Mononuclear cell (primary cell): Measurements from ENCODE around the gene GPR150. TPM values are rescaled to one million over a fixed set of nuclear protein-coding genes. Genes with fewer than 3 reads are reported as not detected.
A peak's percentile ranks its signal among the peaks of the same experiment; 100 is the strongest.
"Not testable (repeated sequence)": the region's sequence is repeated elsewhere in the genome, so short reads cannot be mapped to it uniquely, and the experiment has no call there.

ENCODE experiments used
- H3K27me3 ChIP-seq: 2 replicates; pipeline ENCODE4 v1.6.0; 2011; ENCODE audit warnings: low read length, control low read depth; ENCODE audit not compliant: insufficient read depth
- H3K4me1 ChIP-seq: 2 replicates; pipeline ENCODE4 v1.5.1; 2011; ENCODE audit warnings: mild to moderate bottlenecking, low read length, control low read depth; ENCODE audit not compliant: insufficient read depth
- H3K4me3 ChIP-seq: 2 replicates; pipeline ENCODE4 v1.5.1; 2011; ENCODE audit warnings: mild to moderate bottlenecking, low read length, moderate library complexity
- H3K9me3 ChIP-seq: 2 replicates; pipeline ENCODE4 v1.5.1; 2011; ENCODE audit warnings: low read depth, mild to moderate bottlenecking, control low read depth, low read length
- total RNA-seq: library from RNA; depleted of rRNA; stranded (reverse); fragments of >200 nt; gene quantifications from one replicate; pipeline ENCODE4 v1.2.3, GENCODE V29; 2012

The GPR150 gene
- total RNA-seq, 1 donor, result 0.42 TPM

DNA sequence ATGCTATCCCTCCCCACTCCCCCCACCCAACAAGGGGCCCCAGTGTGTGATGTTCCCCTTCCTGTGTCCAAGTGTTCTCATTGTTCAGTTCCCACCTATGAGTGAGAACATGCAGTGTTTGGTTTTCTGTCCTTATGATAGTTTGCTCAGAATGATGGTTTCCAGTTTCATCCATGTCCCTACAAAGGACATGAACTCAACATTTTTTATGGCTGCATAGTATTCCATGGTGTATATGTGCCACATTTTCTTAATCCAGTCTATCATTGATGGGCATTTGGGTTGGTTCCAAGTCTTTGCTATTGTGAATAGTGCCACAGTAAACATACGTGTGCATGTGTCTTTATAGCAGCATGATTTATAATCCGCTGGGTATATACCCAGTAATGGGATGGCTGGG lies 13.1 kb downstream of the GPR150 start:
- not testable (repeated sequence) for H3K27me3 ChIP-seq, H3K4me1 ChIP-seq, H3K9me3 ChIP-seq, H3K4me3 ChIP-seq

DNA sequence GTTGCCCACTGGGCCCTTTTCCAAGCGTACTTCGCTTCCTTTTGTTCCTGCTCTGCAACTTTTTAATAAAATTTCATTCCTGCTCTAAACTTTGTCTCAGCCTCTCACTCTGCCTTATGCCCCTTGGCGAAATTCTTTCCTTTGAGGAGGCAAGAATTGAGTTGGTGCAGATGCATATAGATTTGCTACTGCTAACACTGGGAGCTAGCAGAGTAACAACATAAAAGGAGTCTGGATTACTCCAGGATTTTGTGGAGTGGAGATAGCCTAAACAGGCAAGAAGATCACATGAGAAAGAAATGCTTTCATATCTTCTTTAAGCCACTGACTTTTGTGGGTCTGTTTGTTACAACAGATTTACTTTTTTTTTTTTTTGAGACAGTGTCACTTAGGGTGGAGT lies 13.8 kb downstream of the GPR150 start:
- H3K9me3 ChIP-seq, result no peaks in the 10 kb centered on the region
- H3K4me3 ChIP-seq, result no peak overlapping the region

DNA sequence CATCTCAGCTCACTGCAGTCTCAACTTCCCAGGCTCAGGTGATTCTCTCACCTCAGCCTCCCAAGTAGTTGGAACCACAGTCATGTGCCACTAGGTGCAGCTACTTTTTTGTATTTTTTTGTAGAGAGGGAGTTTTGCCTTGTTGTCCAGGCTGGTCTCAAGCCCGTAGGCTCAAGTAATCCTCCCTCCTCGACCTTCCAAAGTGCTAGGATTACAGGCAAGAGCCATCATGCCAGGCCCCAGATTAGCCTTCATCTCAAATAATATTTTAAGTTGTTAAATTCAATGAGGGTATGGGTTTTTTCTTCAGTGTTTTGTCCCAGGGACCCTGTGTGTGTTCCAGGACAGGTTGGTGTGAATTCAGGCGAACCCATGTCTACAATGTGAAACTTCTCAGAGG lies 14.2 kb downstream of the GPR150 start:
- no peak overlapping the region for H3K4me3 ChIP-seq
- H3K4me1 ChIP-seq, result peaks cover 5% of the 10 kb centered on the region
- no peaks in the 10 kb centered on the region for H3K27me3 ChIP-seq
- H3K9me3 ChIP-seq, result no peaks in the 10 kb centered on the region

More for the DNA sequence above, 13.8 kb downstream of the GPR150 start:
- Histone ChIP-seq H3K27me3 (no peaks in the 10 kb centered on the region), H3K4me1 (peaks cover 5% of the 10 kb centered on the region)

DNA sequence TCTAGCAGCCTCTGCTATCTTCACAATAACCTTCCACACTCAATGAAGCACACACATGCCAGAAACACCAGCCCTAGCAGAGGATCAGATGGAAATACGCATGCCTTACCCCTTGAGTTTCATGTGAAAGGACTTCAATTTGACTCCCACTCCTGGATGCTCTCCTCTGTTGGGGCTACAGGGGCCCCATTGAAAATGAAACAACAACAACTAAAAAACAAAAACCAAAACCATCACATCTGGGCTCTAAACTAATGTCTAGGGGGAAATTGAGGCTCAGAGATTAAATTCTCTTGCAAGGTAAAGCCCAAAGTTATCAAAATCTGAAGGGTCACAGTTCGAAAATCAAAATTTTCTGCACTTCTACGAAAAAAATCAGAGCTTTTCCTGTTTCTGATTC lies 18.7 kb downstream of the GPR150 start:
- Histone ChIP-seq H3K27me3 (no peaks in the 10 kb centered on the region), H3K4me1 (no peaks in the 10 kb centered on the region), H3K9me3 (no peaks in the 10 kb centered on the region), H3K4me3 (no peak overlapping the region)

DNA sequence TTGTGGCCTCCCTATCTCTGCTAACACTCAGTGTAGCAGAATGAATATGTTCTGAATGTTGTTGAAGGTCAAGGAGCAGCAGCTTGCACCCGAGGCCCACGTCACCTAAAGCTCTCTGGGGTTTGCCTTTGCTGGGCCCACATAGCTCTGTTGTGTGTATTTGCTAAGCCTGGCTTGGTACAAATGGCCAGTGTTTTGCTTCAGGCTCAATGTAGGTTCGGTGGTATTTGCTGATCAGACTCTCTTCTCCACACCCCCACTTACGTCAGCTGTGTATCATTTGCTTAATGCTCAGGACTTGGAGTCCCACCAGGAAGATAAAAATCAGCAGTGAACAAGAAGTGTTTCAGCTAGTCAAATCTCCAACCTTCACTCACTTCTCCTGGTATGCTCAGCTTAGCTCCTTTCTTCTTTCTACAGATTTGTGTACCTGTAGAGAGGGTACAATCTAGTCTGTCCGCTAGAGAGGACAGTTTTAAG lies 21.9 kb downstream of the GPR150 start:
- Histone ChIP-seq H3K4me3 (no peak overlapping the region), H3K27me3 (no peaks in the 10 kb centered on the region), H3K4me1 (peaks cover 12% of the 10 kb centered on the region), H3K9me3 (no peaks in the 10 kb centered on the region)

DNA sequence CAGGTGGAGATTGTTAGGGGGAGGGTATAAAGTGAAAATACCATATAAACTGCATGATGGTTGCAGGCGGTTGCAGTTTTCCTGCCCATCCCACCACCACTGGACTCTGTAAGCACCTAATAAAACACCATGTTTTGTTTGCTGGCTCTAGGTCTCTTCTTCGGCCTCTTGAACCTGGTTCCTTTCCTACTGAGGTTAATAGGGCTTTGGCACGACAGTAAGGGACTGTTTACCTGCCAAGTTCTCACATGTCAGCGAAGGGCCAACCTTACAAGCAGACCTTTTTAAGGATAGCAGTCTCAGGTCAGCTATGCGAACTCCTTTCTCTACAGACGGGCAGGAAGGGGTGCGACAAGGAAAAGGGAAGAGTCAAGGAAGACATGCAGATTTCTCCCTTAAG lies 23.3 kb downstream of the GPR150 start:
- no peaks in the 10 kb centered on the region for H3K27me3 ChIP-seq
- no peaks in the 10 kb centered on the region for H3K9me3 ChIP-seq
- H3K4me1 ChIP-seq, result peaks cover 21% of the 10 kb centered on the region
- no peak overlapping the region for H3K4me3 ChIP-seq

DNA sequence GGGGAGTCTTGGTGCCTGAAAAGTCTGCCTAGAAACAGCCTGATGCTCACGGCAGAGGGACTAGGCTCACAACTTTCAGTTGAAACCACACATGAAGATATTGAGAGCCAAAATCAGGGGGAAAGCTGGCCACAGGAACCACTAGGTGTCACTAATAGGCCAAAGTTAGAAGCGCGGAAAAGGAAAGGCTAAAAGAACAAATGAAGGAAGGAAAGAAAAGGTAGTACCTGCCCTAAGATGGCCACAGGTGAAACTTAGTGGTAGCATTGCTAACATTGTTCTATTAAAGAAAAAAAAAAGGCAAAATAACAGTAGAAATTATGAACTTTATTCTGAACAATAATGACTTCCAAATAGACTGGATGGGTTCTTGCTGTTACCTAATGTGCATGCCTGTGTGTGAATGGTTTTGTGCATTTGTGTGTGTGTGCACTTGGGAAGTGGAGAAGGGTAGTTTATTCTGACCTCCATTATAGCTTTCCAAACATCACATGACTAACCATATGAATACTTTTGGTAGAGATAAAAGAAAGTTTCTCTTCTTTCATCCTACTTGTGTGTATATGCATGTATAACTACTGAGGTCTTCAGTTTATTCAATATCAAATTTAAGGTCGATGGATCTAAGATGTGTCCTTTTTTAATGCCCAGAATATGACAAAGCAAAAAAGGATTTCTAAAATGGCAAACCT lies 24.6 kb downstream of the GPR150 start:
- peaks cover 21% of the 10 kb centered on the region for H3K4me1 ChIP-seq
- no peak overlapping the region for H3K4me3 ChIP-seq
- no peaks in the 10 kb centered on the region for H3K9me3 ChIP-seq

DNA sequence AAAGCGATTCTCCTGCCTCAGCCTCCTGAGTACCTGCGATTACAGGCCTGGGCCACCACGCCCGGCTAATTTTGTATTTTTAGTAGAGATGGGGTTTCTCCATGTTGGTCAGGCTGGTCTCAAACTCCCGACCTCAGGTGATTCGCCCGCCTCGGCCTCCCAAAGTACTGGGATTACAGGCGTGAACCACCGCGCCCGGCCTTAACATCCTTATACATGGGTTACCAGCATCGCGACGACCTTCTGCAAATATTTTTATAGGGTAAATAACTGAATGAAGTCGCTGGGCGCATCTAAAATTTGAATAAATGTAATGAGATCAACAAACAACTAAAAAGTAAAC lies 26.3 kb downstream of the GPR150 start:
- not testable (repeated sequence) for H3K27me3 ChIP-seq, H3K9me3 ChIP-seq
- peaks cover 21% of the 10 kb centered on the region for H3K4me1 ChIP-seq
- H3K4me3 ChIP-seq, result peak overlapping the region; percentile 62

More for the DNA sequence above, 24.6 kb downstream of the GPR150 start:
- H3K27me3 ChIP-seq, result no peaks in the 10 kb centered on the region

DNA sequence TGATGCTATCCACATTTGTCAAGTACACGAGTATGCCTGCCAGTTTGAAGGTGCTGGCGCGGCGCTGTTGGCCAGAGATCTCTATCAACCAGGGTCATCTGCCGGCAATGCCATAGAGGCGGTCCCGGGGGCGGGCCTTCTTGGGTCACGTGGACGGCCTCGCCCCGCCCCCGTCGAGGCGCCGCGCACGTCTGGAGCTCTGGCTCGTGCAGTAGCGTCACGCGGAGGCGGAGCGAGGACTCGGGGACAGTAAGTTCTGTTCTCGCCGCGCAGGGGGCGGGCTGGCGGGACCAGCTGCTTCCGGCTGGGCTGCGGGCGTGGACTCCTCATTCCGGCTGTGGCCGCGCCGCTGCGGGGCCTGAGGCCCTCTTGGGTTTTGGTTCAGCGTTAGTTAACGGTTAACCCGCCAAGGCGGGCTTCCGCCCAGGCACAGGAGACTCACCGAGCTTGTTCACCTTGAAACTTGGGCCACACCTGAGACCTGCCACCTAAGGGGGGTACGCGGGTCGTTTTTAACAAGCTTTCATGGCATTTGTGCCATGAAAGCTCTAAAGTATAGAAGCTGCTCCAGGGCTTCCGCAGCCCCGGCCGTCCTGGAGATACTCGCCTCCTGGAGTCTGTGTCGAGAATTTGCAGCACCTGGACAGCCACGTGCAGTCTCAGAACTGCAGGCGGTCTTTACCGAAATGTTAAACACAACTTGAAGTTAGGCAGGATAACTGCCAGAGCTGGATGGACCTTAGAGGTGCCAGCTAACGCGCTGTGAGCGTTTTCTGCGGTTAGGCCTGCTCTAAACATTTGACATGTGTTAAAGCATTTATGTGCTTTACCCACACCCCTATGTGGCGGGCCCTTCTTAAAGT lies 26.9 kb downstream of the GPR150 start, which contains the start of gene RFESD:
RFESD (plus strand) TSS at position 209 of the 863 bp plus-strand sequence. CDS start 5,495 bp downstream, outside the sequence.
- Histone ChIP-seq H3K4me3 (peak within 1 kb of the TSS; percentile 62), H3K9me3 (no peaks in the 10 kb centered on the region), H3K27me3 (no peaks in the 10 kb centered on the region), H3K4me1 (peaks cover 21% of the 10 kb centered on the region)

DNA sequence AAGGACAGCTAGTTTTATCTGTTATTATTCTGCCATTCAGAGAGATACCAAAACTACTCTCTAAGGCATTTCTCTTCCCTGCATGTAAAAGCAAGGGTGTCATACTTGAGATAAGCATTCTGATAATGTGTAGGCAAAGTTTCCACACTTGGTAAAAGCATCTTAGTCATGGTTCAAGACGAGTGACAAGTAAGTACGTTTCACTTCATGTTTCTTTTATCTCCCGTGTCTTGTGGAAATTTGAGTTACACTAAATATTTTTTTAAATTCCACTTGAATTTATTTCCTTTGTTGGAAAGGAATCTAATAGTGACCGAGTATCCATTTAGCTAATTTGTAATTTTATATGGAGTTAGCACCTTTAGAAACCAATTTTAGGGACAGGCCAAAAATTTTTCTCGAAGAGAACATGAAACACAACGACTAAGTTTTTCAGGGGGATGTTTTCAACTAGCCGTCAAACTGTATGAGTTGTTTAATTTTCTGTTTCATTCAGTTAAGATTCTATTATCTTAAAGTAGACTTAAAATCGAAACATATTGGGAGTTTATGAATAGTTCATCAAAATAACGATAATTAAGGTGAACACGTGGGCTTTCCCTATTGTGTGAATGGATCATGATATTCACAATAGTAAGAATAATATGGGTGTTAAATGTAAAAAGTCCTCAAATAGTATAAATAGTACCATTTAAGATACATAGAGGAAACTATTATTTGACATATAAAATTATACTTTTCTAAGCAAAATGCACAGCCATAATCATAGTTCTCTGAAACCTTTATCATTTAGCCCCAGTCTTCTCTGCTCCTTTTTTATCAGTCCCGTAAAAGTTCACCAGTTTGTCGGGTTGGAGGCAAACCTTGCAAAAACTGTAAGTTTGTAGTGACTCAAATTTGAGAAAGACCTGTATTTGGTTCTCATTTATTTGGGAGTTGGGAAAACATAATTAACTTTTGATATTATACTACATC lies 28.3 kb downstream of the GPR150 start:
- H3K4me3 ChIP-seq, result no peak overlapping the region

DNA sequence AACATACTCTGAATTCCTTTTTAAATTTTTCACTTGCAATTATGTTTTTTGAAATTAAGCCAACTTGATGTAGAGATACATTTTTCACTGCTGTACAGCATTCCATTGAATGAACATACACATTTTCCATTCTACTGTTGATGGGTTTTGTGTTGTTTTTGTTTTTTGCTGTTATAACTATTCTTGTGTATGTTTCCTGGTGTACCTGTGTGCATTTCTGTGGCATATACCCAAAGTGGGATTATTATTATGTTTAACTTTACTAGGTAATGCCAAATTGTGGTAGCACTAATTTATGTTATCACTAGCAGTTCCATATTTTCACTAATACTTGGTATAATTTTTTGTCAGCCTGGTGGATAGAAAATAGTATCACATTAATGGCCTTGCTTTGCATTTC lies 29.4 kb downstream of the GPR150 start:
- peaks cover 18% of the 10 kb centered on the region for H3K4me1 ChIP-seq
- H3K9me3 ChIP-seq, result no peaks in the 10 kb centered on the region
- H3K4me3 ChIP-seq, result no peak overlapping the region
- H3K27me3 ChIP-seq, result no peaks in the 10 kb centered on the region

More for the DNA sequence above, 28.3 kb downstream of the GPR150 start:
- H3K4me1 ChIP-seq, result peaks cover 21% of the 10 kb centered on the region
- H3K27me3 ChIP-seq, result no peaks in the 10 kb centered on the region
- H3K9me3 ChIP-seq, result no peaks in the 10 kb centered on the region

DNA sequence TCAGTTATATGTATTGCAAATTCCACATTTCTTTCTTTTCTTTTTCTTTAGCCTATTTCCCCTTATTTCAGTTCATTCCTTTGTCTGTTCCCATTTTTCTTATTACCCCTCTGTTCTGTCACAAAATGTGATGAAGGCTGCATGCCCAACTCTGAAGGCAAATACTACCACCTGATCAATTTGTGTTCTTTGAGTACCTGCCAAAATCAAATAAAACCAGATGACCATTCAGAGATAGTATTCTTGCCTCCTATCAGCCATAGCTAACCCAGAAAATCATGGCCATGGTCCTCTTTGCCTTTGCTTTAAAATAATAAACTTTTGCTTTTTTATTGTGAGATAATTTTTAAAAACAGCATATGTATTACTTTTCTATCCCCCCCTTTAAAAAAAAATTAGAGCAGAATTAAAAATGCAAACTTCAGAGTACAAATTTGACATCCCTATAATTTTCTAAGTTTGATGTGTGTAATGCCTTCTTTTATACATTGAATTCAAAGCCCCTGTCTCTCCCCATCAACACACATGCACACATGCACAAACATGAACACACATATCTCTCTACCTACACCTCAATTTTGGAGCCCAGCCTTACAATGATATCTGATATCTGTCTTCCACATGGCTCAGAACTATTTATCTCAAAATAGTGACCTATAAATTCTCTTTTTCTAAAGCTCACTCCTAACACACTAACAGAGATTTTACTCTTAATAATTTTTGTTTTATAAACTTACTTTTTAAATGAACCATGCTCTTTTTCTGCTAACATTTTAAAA lies 30.1 kb downstream of the GPR150 start:
- H3K4me1 ChIP-seq, result peaks cover 14% of the 10 kb centered on the region
- H3K27me3 ChIP-seq, result no peaks in the 10 kb centered on the region
- H3K4me3 ChIP-seq, result no peak overlapping the region
- no peaks in the 10 kb centered on the region for H3K9me3 ChIP-seq

DNA sequence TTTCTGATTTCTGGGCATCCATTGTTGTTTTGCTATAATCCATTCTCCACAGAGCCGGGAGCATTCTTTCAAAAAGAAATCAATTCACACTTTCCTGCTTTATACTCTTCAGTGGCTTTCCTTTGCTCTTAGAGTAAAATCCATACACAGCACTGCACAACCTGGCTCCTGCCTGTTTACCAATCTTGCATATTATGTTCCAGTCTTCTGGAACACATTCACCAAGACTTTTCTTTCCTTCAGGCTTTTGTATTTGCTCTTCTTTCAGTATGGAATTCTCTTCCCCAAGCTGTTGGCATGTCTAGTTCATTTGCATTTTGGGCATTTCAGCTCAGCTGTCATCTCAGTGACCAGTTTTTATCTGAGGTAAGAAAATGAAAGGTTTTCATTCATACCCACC lies 33.0 kb downstream of the GPR150 start:
- H3K4me1 ChIP-seq, result peaks cover under 1% of the 10 kb centered on the region
- no peaks in the 10 kb centered on the region for H3K27me3 ChIP-seq
- H3K9me3 ChIP-seq, result no peaks in the 10 kb centered on the region
- H3K4me3 ChIP-seq, result no peak overlapping the region

DNA sequence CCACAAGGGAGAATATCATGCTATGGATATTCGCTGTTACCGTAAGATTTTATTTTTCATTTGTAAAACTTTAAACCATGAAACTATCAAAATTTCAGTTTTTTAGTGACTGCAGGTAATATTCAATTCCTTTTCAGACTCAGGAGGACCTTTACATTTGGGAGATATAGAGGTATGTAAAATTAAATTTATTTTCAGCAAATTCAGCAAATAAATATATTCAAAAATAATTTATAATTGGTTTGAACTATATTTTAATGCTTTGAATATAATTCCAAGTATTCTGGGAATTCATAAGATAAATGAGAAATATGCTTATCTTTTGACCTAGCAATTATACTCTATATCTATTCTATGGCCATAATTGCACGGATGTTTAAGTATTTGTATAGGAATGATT lies 34.3 kb downstream of the GPR150 start:
- Histone ChIP-seq H3K27me3 (no peaks in the 10 kb centered on the region), H3K4me3 (no peak overlapping the region), H3K9me3 (no peaks in the 10 kb centered on the region), H3K4me1 (no peaks in the 10 kb centered on the region)
